GM18526 (cell line): ENCODE data around the gene ARHGAP20.

ENCODE experiments used
- POLR2A ChIP-seq: IDR thresholded peaks from 3 replicates; pipeline ENCODE4 v1.6.1; 2011; ENCODE audit not compliant: insufficient read length; ENCODE audit errors: extremely low read depth

ARHGAP20 gene

GRCh38 chr11:110598725-110599124 lies 113.5 kb downstream of the ARHGAP20 start:
- no peak for TF ChIP-seq POLR2A

GRCh38 chr11:110587972-110588371 lies 124.3 kb downstream of the ARHGAP20 start:
- no peak for TF ChIP-seq POLR2A

GRCh38 chr11:110587129-110587528 lies 125.1 kb downstream of the ARHGAP20 start:
- TF ChIP-seq POLR2A: no peak

GRCh38 chr11:110584150-110584549 lies 128.1 kb downstream of the ARHGAP20 start:
- TF ChIP-seq POLR2A: no peak

GRCh38 chr11:110582728-110583432 lies 129.4 kb downstream of the ARHGAP20 start:
- TF ChIP-seq POLR2A: no peak

- TF ChIP-seq POLR2A: no peak
Observed at GRCh38 chr11:110580571-110580970, 131.7 kb downstream of the ARHGAP20 start.

GRCh38 chr11:110573411-110573810 lies 138.8 kb downstream of the ARHGAP20 start:
- TF ChIP-seq POLR2A: no peak

- TF ChIP-seq POLR2A: no peak
Observed at GRCh38 chr11:110571081-110571720, 141.0 kb downstream of the ARHGAP20 start.

- no peak for TF ChIP-seq POLR2A
Observed at GRCh38 chr11:110566577-110566976, 145.7 kb downstream of the ARHGAP20 start.

- TF ChIP-seq POLR2A: no peak
Observed at GRCh38 chr11:110565357-110566336, 146.6 kb downstream of the ARHGAP20 start.

GRCh38 chr11:110564676-110565356 lies 147.4 kb downstream of the ARHGAP20 start:
- no peak for TF ChIP-seq POLR2A

GRCh38 chr11:110544779-110545178 lies 167.5 kb downstream of the ARHGAP20 start:
- no peak for TF ChIP-seq POLR2A

GRCh38 chr11:110538154-110538553 lies 174.1 kb downstream of the ARHGAP20 start:
- TF ChIP-seq POLR2A: no peak

GRCh38 chr11:110530900-110531741 lies 181.1 kb downstream of the ARHGAP20 start:
- no peak for TF ChIP-seq POLR2A

GRCh38 chr11:110529043-110529442 lies 183.2 kb downstream of the ARHGAP20 start:
- TF ChIP-seq POLR2A: no peak

GRCh38 chr11:110527146-110527545 lies 185.1 kb downstream of the ARHGAP20 start:
- no peak for TF ChIP-seq POLR2A
